Measurements from ENCODE around the gene RASA3.

Gene RASA3

DNA sequence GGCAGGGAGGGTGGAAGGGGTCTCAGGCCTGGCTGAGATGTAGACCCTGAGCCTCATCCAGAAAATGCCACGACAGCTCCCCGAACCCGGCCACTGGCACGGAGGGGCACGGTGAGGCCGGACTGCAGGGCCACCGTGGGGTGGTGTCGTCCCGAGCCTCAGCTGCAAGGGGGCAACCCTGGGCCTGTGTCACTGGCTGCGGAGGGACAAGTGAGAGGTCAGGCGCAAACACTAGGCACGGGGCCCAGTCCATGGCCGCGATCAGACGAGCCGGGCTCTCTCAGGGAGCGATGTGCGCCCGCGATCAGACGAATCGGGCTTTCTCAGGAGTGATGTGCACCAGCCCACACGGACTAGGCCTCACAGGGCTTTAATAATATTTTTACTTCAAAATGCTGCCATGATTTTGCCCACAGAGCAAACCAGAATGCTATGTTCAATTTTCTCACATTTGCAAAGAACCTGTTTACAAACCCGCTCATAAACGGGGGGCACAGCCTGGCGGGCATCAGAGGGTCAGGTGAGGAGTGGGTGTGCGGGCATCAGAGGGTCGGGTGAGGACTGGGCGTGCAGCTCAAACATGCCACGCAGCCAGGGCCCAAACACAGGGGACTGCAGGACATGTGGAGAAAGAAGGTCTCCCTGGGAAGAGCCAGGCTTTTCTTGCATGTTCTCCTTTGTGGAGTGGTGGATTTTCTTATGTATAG lies 115.9 kb downstream of the RASA3 start:
- DNase-seq, result no peak

DNA sequence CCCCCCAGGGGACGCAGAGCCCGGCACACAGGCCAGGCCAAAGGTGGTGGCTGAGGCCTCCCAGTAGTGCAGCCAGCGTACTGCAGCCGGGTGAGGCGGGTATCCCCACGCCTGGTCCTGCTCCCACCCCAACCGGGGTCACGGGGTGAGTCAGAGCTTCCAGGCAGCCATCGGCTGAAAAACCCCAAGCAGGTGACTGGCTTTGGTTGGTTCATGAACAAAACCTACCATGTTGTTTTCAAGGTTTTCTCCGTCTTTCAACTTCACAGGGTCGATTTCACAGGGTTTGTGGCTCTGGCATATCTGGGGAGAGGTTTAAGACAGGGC lies 116.5 kb downstream of the RASA3 start:
- no peak for DNase-seq

DNA sequence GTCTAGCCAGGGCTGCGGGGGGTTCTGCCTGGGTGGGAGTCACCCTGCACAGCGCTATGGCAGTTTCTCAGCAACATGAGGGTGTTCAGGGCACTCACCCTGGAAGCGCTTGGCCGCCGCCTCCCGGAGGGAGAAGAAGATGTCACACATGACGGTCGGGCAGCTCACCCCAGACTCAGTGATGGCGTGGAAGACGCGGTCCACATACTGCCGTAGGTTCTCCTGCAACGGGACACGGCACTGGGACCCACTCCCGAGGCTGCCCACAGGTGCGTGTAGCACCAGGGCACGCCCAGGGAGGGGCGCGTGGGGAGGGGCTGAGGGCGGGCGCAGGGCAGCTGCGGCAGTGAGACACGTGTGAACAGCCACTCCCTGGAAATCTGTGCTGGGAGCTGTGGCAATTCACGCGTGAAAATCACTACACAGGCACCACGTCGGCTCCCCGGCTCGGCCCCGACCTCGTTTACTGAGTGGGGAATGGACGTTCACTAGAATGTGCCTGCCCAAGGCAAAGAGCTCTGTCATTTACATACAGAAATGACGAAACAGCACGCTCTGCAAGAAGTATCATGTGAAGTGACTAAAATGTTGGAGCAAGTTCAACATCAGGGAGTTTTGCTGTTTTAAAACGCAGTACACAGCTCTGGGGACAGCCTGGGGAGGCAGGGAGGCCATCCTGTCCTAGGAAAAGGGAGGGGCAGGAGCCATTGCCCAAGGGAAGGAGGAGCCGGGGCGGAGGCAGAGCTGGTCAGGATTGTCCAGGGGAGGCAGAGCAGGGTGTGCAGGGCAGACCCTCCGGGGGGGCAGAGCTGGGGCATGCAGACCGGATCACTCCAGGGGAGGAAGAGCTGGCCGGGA lies 117.1 kb downstream of the RASA3 start:
- DNase-seq, result no peak

DNA sequence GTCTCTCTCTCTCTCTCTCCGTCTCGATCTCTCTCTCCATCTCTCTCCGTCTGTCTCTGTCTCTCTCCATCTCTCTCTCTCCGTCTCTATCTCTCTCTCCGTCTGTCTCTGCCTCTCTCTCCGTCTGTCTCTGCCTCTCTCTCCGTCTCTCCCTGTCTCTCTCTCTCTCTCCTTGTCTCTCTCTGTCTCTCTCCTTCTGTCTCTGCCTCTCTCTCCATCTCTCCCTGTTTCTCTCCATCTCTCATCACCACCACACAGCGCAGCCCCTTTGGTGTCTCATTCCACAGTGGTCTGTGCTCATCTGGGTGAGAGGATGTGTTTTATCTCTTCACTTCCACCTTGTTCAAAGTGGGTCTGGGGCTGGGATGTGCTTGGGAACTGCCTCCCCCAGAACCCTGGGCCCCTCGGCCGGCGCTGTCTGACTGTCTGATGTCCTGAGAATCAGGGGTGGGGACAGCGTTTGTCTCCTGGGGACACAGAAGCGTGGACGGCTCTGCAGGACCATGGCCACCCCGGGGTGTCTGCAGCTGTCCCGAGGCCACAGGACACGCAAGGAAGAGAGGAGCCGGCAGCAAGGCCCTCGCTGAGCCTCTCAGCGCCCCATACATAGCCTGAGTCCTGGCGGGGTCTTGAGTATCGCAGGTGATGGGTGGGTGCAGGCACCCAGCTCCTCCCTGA lies 118.3 kb downstream of the RASA3 start:
- no peak for DNase-seq

DNA sequence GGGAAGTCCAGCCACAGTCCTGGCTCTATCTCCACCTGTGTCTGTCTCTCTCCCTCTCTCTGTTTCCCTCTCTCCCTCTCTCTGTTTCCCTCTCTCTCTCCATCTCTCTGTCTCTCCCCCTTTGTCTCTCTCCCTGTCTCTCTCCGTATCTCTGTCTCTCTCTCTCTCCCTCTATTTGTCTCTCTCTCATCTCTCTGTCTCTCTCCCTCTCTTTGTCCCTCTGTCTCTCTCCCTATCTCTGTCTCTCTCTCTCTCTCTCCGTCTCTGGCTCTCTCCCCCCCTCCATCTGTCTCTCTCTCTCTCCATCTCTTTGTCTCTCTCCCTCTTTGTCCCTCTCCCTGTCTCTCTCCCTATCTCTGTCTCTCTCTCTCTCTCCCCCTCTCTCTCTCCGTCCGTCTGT lies 119.1 kb downstream of the RASA3 start:
- DNase-seq, result no peak

DNA sequence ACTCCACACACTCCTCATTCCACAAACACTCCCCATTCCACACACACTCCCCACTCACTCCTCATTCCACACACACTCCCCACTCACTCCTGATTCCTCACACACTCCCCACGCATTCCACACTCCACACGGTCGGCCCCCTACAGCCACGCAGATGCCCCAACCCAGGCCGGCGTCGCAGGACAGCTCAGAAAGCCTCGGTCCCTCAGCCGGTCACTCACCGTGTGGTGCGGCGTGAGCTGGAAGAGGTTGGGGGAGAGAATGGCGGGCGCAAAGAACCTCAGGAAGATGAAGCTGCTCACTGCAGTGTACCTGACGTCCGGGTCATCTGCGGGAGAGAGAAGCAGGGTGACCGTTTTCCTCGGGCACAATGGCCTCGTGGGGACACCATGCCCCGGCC lies 119.5 kb downstream of the RASA3 start:
- no peak for DNase-seq

DNA sequence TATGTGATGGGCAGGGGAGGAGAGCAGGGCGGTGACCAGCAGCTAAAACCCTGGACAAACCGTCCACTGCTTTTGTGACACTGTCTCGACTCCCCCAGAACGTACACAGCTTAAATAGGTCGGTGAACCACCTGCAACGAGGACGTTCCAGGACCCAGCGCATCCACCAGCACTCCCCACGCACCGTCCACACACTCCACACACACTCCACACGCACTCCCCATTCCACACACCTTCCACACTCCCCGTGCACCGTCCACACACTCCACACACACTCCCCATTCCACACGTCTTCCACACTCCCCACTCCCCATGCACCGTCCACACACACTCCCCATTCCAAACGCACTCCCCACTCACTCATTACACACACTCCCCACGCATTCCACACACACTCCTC lies 120.3 kb downstream of the RASA3 start:
- no peak for DNase-seq

DNA sequence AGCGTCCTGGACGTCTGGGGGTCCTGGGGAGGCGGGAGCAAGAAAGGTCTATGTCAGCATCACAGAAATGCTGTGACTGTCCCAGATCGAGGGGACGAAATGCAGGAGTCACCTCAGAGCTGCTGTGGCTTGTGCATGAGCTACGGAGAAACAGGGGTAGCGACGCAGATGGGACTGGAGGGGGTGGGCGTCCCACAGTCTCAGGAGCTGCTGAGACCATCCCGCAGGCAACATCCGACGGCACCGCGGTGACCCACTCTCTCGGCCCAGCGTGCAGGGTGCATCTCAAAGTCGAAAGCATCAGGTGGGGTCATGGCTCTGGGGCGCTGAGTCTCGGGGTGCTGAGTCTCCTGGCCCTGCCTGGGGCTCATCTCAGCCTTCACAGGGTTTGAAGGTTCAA lies 121.2 kb downstream of the RASA3 start:
- DNase-seq, result no peak

DNA sequence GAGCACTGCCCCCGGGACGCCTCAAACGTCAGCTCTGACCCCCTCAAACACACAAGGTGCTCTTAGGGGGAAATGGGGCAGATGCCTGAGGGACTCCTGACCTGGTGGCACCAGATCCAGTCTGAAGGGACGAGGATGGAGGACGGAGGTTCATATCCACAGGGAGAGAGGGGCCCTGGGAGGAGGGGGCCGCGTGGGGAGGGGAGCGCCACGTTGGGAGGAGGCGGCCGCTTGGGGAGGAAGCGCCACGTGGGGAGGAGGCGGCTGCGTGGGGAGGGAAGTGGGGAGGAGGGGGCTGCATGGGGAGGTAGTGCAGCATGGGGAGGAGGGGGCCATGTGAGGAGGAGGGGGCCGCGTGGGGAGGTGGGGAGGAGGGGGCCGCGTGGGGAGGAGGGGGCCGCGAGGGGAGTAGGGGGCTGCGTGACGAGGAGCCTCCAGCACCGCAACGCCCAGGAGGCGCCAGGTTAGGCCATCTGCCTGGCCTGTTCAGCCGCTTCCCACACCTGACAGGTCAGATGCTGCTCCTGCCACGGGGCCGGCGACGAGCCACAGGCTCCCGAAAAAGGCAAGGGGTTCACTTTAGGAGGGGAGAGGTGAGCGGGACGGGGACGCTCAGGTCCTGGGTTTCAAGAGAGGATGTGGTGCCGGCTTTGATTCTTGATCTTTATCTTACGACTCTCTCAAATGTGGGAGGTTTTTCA lies 121.9 kb downstream of the RASA3 start:
- DNase-seq, result no peak

DNA sequence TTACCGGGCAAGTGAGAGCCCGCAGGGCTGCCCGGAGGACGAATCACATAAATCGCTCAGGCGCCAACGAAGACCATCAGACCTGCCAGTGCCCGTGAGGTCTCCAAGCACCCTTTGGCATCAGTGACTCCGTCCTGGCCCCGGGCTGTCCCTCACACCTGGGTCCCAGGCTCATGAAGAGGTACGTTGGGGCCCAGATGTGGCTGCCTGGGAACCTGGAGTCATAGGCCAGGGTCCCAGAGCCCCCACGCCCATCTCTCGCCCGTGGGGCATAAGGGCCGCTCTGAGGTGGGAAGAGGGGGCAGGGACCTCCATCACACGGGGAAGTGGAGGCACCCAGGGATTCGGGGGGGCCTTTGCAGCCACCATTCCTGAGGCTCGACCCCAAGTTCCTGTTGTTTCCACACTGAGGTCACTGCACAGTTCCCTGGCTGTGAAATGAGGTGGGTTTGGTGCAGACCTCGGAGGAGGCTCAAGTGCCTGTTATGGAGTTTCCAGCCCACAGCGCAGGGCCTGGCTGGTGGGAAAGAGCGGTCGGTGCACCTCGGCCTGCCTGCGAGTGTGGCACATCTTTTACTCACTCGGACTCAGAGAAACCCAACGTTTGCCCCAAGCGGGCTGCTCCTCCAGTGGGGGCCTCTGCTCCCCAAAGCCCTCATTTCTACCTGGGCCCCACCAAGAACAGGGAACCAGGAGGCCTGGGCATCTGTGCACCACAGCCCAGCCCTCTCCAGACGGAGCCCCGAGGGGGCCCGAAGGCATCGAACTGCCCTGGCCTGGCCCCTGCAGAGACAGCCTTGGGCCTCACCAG lies 122.6 kb downstream of the RASA3 start:
- no peak for DNase-seq

DNA sequence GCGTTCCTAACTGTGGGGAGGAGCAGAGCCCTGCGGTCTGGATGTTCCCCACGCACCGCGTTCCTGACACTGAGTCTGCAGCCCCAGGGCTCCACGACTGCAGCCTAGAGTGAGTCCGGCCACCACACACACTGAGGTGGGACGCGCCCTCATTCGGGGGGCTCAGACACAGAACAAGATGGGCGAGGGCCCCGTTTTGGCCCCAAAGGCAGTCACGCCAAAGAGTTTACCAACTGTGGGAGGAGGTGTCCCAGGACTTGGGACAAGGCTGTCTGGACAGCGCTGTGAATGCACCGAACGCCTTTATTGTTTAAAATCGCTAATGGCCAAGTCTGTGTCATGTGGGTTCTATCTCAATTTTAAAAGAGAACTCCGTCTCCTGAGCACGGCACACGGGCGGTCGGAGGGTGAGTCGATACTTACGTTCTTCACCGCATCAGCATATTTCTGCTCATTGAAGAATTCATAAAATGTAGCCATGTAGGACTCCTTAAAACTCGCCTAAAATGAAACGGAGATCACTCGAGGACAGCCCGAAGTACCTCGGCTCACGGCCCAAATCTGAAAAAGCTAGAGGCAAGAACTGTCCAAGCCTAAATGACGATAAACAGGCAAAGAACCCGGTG lies 123.3 kb downstream of the RASA3 start:
- no peak for DNase-seq

DNA sequence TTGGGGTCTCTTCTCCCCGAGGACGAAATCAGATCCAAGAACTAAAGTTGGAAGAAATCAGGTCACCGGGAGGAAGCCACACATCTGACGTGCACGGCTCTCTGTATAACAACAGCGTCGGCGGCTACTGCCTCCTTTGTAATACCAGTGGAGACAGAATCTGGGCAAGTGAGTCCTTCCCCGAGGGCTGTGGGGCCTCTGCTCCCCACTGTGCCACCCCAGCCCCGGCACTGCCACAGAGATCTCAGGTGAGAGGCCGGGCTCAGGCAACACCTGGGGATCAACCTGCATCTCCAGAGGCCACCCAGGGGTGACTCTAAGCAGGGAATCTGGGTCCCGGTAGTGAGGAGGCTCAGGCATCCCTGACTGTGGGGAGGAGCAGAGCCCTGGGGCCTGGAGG lies 124.9 kb downstream of the RASA3 start:
- DNase-seq, result no peak

DNA sequence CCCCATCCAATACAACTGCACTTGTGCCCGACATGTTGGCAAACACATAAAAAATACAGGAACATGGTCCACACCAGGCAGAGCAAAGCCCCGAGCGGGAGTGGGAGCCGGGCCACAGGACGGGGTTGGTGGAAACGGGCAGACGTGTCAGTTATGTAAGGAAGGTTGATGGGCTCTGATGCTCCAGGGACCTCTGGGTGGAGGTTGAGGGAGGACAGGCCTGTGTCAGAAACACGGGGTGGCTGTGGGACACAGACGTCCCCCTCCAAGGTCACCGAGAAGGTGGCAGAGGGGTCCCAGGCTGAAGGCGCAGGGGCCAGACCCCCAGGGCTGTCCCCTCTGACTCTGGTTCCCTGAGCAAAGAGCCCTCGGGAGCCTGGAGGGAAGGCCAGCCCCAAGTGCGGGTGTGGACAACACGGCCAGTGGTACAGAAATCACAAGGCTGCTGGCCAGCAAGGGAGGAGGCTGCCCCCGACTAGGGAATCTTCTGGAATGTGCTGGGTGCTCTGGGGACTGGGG lies 127.2 kb downstream of the RASA3 start:
- no peak for DNase-seq

DNA sequence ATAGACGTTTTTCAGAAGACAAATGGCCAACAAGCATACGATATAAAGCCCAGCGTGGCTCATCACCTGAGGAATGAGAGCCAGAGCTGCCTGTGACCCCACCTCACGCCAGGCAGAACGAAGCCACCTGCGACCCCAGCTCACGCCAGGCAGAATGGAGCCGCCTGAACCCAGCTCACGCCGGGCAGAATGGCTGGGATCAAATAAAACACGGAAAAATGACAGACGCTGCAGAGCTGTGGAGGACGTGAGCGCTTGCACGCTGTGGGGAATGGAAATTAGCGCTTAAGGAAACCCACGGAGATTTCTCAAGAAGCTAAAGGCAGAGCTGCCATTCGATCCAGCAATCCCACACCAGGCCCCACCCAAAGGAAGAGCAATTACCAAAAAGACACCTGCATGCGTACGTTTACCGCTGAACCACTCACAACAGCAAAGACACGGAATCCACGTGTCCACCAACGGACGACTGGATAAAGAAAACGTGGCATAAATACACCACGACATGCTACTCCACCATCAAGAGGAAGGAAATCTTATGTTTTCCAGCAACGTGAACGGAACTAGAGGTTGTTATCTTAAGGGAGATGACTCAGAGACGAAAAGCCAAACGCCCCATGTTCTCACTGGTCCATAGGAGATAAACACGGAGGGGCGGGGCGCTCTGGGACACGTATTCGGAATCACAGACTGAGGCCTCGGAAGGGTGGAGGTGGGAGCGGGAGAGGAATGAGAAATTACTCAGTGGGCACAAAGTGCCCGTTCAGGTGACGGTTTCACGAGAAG lies 127.8 kb downstream of the RASA3 start:
- DNase-seq, result no peak

DNA sequence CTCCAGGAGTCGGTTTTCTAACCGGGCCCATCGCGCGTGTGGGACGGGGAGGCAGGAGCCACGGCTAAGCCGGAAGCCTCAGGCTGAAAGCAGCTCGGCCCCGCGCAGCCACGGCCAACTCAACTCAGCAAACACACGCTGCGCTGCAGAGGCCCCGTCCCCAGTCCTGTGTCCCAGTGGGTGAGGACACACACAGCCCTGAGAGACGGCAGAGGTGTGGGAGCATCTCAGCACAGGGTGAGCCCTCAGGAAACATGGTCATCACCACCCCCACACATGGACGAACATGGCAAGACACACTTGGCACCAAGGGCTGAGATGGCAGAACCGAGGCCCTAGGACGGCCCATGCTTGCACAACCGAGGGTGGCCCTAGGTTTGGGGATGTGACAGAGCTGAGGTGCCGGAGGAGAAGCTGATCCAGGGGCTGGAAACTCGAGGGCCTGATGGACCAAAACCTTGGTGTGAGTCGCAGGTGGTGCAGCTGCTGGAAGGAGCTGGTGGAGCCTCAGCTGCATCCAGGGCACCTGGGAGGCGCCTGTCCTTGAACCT lies 129.6 kb downstream of the RASA3 start:
- DNase-seq, result no peak

DNA sequence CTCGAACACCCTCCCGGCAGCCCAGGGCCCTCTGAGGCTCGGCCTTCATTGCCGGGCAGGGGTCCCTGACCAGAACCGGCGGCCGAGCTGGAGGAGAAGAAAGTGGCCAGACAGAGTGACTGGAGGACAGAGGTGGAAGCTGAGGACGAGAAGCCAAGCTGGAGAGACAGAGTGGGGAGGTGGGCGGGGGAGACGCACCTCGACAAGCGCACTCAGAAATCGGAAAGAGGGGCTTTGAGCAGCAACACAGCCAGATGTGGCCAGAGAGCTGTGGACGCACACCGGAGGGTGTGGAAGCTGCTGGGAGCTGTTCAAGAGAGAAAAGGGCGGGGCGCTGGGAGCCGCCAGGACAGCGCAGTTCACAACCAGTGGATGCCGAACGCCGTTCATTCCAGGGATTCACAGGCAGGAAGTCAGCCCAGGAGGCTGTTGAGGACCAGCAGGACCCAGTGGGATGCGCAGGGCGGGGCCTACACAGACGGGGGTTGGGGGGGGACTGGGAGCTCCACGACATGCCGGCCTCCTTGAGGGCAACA lies 130.3 kb downstream of the RASA3 start:
- DNase-seq, result peak; percentile 11

DNA sequence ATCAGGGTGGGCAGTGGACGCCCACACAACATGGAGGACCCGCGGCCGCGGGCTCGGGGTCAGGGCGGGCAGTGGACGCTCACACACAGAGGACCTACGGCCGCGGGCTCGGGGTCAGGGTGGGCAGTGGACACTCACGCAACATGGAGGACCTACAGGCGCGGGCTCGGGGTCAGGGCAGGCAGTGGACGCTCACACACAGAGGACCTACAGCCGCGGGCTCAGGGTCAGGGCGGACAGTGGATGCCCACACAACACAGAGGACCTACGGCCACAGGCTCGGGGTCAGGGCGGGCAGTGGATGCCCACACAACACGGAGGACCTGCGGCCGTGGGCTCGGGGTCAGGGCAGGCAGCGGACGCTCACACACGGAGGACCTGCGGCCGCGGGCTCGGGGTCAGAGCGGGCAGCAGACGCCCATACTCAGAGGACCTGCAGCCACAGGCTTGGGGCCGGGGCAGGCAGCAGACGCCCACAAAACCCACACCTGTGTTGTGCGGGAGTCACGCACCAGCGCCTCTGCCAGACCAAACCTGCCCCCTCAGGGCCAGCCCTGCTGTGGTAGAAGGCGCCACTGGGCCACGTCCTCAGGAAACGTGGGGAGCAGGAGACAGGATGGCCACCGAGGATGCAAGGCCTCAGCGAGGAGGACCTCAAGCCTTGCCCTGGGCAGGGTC lies 131.0 kb downstream of the RASA3 start:
- no peak for DNase-seq

DNA sequence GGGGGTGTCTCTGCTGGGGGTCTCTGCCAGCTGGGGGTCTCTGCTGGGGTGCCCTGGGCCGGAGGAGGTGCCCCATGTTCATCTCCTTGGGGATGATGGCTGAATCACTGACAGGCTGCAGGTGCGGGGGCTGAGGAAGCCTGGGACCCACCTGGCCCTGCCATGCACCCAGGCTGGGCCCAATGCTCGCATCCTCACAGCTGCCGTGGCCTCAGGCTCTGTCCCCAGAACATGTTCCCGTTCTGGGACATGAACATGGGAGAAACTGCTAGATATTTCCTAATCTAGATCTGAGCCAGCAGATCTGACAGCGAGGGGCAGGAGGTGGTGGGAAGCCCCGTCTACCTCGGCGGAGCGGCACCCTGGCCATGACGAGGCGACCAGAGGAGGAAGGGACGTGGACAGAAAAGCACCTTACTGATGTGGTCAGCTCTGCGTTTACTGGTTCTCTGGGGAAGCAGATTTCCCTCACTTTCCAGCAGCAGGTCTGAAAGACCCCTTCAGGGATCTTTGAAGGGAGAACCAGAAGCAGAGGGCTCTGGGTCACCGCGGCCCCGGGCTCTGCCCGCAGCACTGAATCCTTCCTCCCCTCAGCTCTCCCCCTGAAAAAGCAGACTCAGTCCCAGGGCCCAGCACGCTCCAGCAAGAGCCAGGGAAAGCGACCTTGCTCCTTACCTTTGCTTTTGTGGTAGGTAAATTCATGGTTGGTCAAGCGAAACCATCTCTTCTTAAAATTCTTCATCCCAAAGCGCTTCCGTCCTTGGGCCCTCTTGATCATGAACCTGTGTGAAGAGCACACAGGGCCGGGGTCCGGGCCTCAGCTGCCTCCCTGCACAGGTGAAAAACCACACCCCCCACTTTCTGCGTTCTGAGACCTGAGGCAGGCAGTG lies 132.0 kb downstream of the RASA3 start:
- no peak for DNase-seq

DNA sequence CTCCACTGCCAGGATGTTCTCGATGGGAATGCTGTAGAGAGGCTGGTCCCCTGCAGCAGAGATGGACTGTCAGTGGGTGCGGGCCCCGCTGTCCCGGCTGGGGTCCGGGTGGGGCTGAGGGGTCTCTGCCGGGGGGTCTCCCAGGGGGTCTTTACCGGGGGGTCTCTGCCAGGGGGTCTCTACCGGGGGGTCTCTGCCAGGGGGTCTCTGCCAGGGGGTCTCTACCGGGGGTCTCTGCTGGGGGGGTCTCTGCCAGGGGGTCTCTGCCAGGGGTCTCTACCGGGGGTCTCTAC lies 132.9 kb downstream of the RASA3 start:
- DNase-seq, result no peak

Data from NCI-H748 treated with DMSO at 0.1 percent for 48 hours (cell line).